ENCODE measurements around the gene RHOT1.
"Not testable (repeated sequence)": the region's sequence is repeated elsewhere in the genome, so short reads cannot be mapped to it uniquely, and the experiment has no call there.

DNA sequence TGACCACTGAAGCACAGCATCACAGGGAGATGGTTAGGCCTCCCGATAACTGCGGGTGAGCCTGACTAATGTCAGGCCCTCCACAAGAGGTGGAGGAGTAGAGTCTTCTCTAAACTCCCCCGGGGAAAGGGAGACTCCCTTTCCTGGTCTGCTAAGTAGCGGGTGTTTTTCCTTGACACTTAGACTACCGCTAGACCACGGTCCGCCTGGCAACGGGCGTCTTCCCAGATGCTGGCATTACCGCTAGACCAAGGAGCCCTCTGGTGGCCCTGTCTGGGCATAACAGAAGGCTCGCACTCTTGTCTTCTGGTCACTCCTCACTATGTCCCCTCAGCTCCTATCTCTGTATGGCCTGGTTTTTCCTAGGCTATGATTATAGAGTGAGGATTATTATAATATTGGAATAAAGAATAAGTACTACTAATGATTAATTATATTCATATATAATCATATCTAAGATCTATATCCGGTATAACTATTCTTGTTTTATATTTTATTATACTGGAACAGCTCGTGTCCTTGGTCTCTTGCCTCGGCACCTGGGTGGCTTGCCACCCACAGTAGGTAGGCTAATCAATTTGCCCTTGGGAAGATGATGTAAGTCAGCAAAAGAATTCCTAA, 6.7 kb upstream of the RHOT1 start:
- TF ChIP-seq, protein P1, sequence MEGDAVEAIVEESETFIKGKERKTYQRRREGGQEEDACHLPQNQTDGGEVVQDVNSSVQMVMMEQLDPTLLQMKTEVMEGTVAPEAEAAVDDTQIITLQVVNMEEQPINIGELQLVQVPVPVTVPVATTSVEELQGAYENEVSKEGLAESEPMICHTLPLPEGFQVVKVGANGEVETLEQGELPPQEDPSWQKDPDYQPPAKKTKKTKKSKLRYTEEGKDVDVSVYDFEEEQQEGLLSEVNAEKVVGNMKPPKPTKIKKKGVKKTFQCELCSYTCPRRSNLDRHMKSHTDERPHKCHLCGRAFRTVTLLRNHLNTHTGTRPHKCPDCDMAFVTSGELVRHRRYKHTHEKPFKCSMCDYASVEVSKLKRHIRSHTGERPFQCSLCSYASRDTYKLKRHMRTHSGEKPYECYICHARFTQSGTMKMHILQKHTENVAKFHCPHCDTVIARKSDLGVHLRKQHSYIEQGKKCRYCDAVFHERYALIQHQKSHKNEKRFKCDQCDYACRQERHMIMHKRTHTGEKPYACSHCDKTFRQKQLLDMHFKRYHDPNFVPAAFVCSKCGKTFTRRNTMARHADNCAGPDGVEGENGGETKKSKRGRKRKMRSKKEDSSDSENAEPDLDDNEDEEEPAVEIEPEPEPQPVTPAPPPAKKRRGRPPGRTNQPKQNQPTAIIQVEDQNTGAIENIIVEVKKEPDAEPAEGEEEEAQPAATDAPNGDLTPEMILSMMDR (IDR thresholded peaks at IDR 0.05): peak; percentile 71
- TF ChIP-seq ZFX (IDR thresholded peaks at IDR 0.05; ENCODE audit: borderline replicate concordance): not testable (repeated sequence)

Measured in 22Rv1 (cell line).